D721Med (cell line): Measurements from ENCODE around the gene WNT10A.

Source experiments
- DNase-seq: peaks from one replicate; pipeline ENCODE4 v3.0.0; 2011; ENCODE audit warnings: low spot score; ENCODE audit not compliant: insufficient read length
- FAIRE-seq: peaks from 2 replicates; lab custom pipeline; 2011; peaks lifted over from hg19 to GRCh38; lab: Jason Lieb, UNC
- TF ChIP-seq, protein P1 (sequence below): IDR thresholded peaks from 2 replicates; pipeline ENCODE4 v1.5.1; 2012; ENCODE audit warnings: mild to moderate bottlenecking, control low read depth; ENCODE audit not compliant: insufficient read depth; ENCODE audit errors: missing control alignments

The WNT10A gene

GRCh38 chr2:218880102-218880858 is at the start of gene WNT10A:
Gene WNT10A, plus strand, starts transcription at chr2:218880852. Its CDS starts 144 bp downstream, at chr2:218880996.
- TF ChIP-seq, protein P1, sequence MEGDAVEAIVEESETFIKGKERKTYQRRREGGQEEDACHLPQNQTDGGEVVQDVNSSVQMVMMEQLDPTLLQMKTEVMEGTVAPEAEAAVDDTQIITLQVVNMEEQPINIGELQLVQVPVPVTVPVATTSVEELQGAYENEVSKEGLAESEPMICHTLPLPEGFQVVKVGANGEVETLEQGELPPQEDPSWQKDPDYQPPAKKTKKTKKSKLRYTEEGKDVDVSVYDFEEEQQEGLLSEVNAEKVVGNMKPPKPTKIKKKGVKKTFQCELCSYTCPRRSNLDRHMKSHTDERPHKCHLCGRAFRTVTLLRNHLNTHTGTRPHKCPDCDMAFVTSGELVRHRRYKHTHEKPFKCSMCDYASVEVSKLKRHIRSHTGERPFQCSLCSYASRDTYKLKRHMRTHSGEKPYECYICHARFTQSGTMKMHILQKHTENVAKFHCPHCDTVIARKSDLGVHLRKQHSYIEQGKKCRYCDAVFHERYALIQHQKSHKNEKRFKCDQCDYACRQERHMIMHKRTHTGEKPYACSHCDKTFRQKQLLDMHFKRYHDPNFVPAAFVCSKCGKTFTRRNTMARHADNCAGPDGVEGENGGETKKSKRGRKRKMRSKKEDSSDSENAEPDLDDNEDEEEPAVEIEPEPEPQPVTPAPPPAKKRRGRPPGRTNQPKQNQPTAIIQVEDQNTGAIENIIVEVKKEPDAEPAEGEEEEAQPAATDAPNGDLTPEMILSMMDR, result no peak
- DNase-seq (no peak), FAIRE-seq (no peak)

- DNase-seq (no peak), FAIRE-seq (no peak)
- TF ChIP-seq, protein P1, result no peak
These were observed 49.2 kb upstream of the WNT10A start, which contains the start of gene PRKAG3 for GRCh38 chr2:218831378-218831990. Gene PRKAG3, minus strand, starts transcription at chr2:218831803.

- TF ChIP-seq, protein P1, result no peak
- DNase-seq (no peak), FAIRE-seq (no peak)
These were observed 48.6 kb upstream of the WNT10A start for GRCh38 chr2:218832081-218832480.

DNA sequence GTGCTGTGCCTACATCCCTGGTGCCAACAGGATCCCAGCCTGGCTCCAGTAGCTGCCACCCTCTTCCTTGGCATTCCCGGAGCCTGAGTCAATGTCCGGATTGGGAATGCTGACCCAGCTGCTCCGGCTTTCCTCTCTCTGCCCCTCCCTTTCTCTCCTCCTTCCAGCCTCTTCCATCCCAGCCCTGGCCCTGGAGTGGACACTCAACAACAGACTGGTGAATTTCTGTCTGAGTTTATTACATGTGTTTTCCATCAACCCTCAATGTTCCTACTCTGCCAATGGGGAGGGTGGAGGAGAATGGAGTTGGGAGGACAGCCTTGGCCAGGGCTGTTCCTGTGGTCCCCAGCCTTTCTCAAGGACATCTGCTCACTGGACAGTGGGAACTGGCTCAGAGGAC is 48.1 kb upstream of the WNT10A start:
- DNase-seq (no peak), FAIRE-seq (no peak)
- TF ChIP-seq, protein P1, result no peak

GRCh38 chr2:218833023-218833609 is 47.5 kb upstream of the WNT10A start:
- DNase-seq (no peak), FAIRE-seq (no peak)
- TF ChIP-seq, protein P1, result no peak

DNA sequence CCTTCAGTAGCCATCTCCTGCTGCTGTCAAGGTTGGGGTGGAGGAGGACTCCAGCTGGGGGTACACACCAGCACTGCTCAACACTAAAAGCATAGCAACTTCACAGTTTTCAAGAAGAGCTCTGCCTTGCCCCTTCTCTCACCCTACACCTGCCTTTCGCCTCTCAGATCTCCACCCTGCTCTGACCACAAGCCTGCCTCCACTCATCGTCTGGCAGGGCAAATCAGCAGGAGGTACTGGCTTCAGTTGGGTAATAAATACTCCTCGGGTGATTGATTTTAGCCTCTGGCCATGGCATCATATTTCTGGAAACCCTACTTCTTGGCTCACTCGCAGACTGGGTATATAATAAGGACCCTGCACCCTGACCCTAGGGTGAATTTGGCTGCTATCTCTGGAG is 46.0 kb upstream of the WNT10A start:
- TF ChIP-seq, protein P1, result no peak
- DNase-seq (no peak), FAIRE-seq (no peak)

DNA sequence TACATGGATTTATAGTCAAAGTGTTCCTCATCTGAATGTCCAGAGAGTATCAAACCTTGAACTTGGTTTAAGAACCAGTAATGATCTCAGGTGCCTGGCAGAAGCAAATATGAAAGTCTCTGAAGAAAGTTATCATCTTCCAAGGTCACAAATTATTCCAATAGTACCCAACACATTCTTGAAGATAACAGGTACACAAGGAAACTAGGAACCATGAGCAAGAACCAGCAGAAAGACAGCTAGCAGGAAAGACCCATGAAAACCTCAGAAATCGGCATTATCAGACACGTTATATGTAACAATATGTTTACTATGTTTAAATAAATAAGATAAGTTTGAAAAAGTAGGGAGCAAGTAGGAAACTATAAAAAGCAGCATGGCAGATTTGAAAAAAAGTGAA is 43.2 kb upstream of the WNT10A start:
- DNase-seq, result no peak
- TF ChIP-seq, protein P1, result no peak
- FAIRE-seq, result no peak
